ENCODE measurements around the gene CCDC142.
"Not testable (repeated sequence)": the region's sequence is repeated elsewhere in the genome, so short reads cannot be mapped to it uniquely, and the experiment has no call there.

CCDC142 gene

DNA sequence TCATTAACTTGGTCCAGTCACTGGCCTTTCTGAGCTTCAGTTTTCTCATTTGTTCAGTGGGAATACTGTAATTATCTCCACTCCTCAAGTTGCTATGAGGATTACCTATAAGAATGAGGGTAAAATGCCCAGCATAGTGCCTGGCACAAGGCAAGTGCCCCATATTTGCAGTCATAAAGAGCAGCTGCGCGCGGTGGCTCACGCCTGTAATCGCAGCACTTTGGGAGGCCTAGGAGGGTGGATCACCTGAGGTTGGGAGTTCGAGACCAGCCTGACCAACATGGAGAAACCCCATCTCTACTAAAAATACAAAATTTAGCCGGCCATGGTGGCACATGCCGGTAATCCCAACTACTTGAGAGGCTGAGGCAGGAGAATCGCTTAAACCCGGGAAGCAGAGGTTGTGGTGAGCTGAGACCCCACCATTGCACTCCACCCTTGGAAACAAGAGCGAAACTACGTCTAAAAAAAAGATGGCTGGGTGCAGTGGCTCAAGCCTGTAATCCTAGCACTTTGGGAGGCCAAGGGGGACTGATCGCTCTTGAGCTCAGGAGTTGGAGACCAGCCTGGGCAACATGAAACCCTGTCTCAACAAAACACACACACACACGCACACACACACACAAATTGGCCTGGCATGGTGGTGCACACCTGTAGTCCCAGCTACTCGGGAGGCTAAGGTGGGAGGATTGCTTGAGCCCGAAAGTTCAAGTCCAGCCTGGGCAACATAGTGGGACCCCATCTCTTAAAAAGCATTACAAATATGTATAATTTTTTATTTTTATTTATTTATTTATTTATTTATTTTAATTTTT is 40.1 kb downstream of the CCDC142 start:
- not testable (repeated sequence) for DNase-seq (ENCODE audit: low read depth)

- no peak for DNase-seq (ENCODE audit: low read depth)
Observed at GRCh38 chr2:74441690-74442482, 40.9 kb downstream of the CCDC142 start, which contains the start of gene RTKN. TSS of gene RTKN (minus strand) at chr2:74441937. CDS start at chr2:74441816, 121 bp downstream.

DNA sequence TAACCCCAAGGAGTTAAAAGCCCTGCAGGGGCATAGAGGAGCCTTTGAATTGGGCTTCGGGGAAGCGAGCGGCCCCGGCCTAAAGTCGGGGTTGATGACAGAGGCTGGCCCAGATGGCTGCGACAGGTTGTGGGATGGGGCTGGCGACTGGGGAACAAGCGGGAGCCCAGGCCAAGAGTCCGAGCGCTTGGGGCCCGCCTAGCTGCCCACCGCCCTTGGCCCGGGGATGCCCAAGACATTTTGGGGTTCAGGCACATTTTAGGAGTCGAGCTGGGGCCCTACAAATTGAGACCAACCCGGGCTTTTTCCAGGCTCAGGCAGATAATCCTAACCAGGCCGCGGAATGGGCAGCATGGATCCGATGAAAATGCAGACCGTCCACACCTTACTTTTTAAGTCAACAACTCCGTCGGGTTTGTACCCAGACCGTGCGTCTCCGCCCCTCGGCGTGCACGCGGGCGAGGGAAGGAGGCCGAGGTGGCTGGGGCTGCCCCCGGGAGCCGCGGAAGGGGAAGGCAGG is 41.6 kb downstream of the CCDC142 start:
- DNase-seq (ENCODE audit: low read depth) = no peak

- DNase-seq (ENCODE audit: low read depth) = no peak
Observed at GRCh38 chr2:74440378-74441169, 42.2 kb downstream of the CCDC142 start.

DNA sequence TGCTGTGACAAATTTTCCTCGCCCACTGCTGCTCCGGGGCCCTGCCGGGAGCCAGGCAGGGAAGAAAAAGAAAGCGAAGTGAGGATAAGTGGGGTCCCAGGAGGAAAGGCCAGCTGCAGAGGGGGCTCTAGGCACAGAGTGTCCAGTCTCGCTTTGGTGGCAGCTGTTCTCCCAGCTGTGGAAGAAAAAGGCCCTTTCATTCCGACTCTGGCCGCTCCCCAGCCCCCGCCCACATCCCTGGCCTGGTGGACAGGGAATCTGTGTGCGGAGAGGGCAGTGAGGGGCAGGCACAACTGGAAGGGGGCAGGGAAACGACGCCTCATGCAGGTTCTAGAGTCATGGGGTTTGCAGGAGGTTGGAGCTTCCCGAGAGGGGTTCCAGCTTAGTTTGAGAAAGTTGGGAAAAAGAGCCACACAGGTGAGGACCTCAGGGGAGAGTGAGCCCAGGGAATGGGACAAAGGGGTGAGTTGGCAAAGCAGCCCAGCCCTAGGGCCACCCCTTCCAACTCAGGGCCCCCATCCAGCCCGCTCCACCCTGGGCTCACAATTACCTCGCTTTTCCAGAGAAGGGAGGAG is 42.9 kb downstream of the CCDC142 start:
- no peak for DNase-seq (ENCODE audit: low read depth)

DNA sequence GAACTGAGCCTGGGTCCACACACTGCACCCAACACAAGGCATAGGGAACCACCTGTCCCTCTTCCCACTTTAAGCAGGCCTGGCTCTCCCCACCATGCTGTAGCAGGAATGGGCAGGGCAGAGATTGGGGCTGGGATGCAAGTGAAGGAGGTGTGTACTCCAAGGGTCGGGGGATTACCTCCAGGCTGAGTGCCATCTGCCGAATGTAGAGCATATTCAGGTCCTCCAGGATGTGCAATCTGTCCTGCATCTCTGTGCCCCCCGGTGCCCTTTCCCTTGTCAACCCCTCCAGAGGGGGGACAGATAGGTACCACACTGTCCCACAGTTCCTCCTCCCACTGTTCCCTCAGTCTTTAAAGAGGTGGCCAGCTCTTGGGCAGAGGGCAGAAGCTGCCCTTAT is 43.4 kb downstream of the CCDC142 start:
- no peak for DNase-seq (ENCODE audit: low read depth)

DNA sequence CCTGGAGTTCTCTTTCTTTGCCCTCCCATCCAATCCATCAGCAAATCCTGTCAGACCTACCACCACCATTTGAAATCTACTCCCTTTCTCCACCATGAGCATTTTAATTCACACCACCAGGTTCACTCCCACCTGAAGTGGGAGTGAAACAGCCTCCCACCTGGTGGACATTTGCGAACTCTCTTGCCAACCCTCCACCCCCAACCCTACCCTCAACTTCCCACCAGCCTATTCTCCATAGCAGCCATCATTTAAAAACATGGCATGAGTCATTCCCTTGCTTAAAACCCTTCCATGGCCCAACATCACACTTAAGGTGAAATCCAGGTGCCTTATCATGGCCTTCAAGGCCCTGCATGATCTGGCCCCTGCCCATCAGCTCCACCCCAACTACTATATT is 44.5 kb downstream of the CCDC142 start:
- DNase-seq (ENCODE audit: low read depth) = no peak

- no peak for DNase-seq (ENCODE audit: low read depth)
Observed at GRCh38 chr2:74436848-74437695, 45.7 kb downstream of the CCDC142 start.

DNA sequence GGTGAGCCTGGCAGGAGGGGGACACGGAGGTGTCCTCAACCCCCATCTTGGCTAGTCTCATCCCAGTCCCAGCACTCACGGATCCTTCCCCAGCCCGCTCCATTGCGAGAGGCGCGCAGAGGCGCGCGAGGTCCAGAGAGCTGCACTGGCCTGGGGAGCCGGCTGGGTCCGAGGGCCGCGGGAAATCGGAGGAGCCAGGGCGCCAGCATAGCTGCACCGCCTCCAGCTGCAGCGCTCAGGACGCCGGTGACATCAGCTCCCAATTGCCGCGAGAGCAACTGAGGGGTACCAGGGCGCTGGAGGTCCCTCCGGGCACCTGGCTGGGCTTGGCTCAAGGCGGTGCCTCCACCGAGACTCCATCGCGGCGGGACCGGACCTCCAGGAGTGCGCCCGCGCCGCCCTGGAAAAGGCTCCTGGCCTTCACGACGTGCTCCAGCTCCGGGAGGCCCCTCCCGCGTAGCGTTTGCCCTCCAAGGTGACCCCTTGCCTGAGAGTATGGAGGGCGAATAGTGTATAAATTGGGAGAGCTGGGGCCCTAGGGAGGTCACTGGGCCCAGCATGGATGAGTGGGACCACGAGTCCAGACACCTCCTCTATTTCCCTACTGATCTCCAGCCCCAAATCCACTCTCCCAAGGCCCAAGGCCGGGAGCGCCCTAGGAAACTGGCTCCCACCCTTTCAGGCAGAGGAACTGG is 46.5 kb downstream of the CCDC142 start:
- no peak for DNase-seq (ENCODE audit: low read depth)

GRCh38 chr2:74430502-74430901 is 52.3 kb downstream of the CCDC142 start:
- no peak for DNase-seq (ENCODE audit: low read depth)

- DNase-seq (ENCODE audit: low read depth) = no peak
Observed at GRCh38 chr2:74429487-74430451, 53.0 kb downstream of the CCDC142 start.

- DNase-seq (ENCODE audit: low read depth) = no peak
Observed at GRCh38 chr2:74428675-74429074, 54.1 kb downstream of the CCDC142 start.

GRCh38 chr2:74427551-74427950 is 55.2 kb downstream of the CCDC142 start:
- no peak for DNase-seq (ENCODE audit: low read depth)

GRCh38 chr2:74426181-74426758 is 56.5 kb downstream of the CCDC142 start:
- DNase-seq (ENCODE audit: low read depth) = no peak

- no peak for DNase-seq (ENCODE audit: low read depth)
Observed at GRCh38 chr2:74425523-74425922, 57.3 kb downstream of the CCDC142 start.

DNA sequence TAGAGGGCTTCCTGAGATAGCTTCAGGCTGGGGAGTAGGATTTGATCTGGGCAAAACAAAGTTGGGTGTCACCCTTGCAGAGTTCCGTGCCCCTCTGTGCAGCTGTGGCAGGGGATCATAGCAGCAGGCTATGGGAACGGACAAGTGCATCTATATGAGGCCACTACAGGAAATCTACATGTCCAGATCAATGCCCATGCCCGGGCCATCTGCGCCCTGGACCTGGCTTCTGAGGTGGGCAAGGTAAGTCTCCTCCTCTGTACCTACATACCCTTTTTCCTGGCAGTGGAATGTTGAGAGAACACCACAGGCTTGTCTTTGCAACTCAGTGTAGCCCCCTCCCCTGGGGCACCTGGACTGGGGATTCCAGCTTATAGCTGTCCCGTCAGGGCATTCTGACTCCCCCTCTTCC is 57.8 kb downstream of the CCDC142 start:
- no peak for DNase-seq (ENCODE audit: low read depth)

GRCh38 chr2:74424139-74424992 is 58.4 kb downstream of the CCDC142 start:
- no peak for DNase-seq (ENCODE audit: low read depth)

Data from activated gamma-delta T cell treated with anti-CD3 and anti-CD28 coated beads, Interleukin-2, amount 50 U/mL, for 16 hours (primary cell).